BJ (cell line): Measurements from ENCODE around the gene CDCA4. TPM values are rescaled to one million over a fixed set of nuclear protein-coding genes. Genes with fewer than 3 reads are reported as not detected.

Experiments used
- CTCF ChIA-PET: fragments of 350-600 bp; formaldehyde crosslinking; extraction: SDS; loops from one replicate; lab custom pipeline; 2021; ENCODE audit warnings: antibody characterized with exemption, inconsistent platforms; lab: Yijun Ruan, JAX
- POLR2A ChIA-PET: fragments of 300-600 bp; sonication (Branson Sonifier 250); formaldehyde crosslinking; extraction: SDS; loops from one replicate; lab custom pipeline; 2021; ENCODE audit warnings: antibody characterized with exemption; lab: Charles Lee
- DNase-seq: peaks from one replicate; pipeline ENCODE4 v3.0.0-alpha.2; 2011; ENCODE audit warnings: low read depth
- H3K27me3 ChIP-seq: 2 replicates; pipeline ENCODE4 v1.6.0; 2011; ENCODE audit warnings: low read length; ENCODE audit not compliant: control insufficient read depth, insufficient read depth
- H3K36me3 ChIP-seq: 2 replicates; pipeline ENCODE4 v1.5.1; 2011; ENCODE audit warnings: low read length; ENCODE audit not compliant: control insufficient read depth, insufficient read depth
- H3K4me3 ChIP-seq: 2 replicates; pipeline ENCODE4 v1.5.1; 2011; ENCODE audit warnings: low read depth, mild to moderate bottlenecking, control low read depth, low read length
- polyA plus RNA-seq: library from polyadenylated mRNA; depleted of rRNA; stranded (reverse); fragments of >200 nt; gene quantifications from 2 replicates; pipeline ENCODE4 v1.2.3, GENCODE V29; 2011
- TF ChIP-seq, protein P1 (sequence below): IDR thresholded peaks from 2 replicates; pipeline ENCODE4 v1.5.1; 2011; ENCODE audit warnings: low read depth, mild to moderate bottlenecking, control low read depth, inconsistent platforms, low read length, moderate library complexity; ENCODE audit not compliant: insufficient read depth

The CDCA4 gene
- polyA plus RNA-seq, 1 experiment: 16.6 TPM

DNA sequence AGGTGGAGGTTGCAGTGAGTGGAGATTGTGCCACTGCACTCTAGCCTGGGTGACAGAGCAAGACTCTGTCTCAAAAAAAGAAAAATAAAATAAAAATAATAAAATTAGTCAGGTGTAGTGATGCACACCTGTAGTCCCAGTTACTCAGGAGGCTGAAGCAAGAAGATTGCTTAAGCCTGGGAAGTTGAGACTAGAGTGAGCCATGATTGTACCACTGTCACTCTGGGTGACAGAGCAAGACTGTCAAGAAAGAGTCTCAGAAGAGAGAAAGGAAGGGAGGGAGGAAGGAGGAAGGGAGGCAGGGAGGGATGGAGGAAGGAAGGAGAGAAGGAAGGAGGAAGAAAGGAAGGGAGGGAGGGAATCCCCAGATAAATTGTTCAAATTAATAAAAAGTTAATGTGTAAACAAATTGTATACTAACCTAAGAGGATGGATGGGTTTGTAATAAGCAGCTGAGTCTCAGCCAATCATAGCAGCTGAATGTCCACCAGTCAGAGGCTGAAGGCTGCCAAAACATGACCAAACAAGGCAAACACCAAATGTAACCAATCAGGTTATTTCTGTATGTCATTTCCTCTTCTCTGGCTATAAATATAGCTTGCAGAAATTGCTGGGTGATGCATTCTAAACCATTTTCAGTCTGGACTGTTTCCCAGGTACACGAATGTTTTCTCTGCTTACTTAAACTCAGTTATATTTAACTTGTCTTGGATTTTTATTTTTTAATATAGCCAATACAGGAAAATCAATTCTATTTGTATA lies 6.1 kb upstream of the CDCA4 start:
- CTCF ChIA-PET: interaction anchor here (1.0 to 2.5 kb wide), 3 partner anchors 19 to 200 kb away, joined by 4 to 9 read pairs (median 6); no protein-coding TSS in a partner anchor
- TF ChIP-seq, protein P1, sequence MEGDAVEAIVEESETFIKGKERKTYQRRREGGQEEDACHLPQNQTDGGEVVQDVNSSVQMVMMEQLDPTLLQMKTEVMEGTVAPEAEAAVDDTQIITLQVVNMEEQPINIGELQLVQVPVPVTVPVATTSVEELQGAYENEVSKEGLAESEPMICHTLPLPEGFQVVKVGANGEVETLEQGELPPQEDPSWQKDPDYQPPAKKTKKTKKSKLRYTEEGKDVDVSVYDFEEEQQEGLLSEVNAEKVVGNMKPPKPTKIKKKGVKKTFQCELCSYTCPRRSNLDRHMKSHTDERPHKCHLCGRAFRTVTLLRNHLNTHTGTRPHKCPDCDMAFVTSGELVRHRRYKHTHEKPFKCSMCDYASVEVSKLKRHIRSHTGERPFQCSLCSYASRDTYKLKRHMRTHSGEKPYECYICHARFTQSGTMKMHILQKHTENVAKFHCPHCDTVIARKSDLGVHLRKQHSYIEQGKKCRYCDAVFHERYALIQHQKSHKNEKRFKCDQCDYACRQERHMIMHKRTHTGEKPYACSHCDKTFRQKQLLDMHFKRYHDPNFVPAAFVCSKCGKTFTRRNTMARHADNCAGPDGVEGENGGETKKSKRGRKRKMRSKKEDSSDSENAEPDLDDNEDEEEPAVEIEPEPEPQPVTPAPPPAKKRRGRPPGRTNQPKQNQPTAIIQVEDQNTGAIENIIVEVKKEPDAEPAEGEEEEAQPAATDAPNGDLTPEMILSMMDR: no peak
- H3K4me3 ChIP-seq: no peak overlapping the region
- no peaks in the 10 kb centered on the region for H3K36me3 ChIP-seq
- no peaks in the 10 kb centered on the region for H3K27me3 ChIP-seq
- POLR2A ChIA-PET: no interaction called here
- no peak for DNase-seq

DNA sequence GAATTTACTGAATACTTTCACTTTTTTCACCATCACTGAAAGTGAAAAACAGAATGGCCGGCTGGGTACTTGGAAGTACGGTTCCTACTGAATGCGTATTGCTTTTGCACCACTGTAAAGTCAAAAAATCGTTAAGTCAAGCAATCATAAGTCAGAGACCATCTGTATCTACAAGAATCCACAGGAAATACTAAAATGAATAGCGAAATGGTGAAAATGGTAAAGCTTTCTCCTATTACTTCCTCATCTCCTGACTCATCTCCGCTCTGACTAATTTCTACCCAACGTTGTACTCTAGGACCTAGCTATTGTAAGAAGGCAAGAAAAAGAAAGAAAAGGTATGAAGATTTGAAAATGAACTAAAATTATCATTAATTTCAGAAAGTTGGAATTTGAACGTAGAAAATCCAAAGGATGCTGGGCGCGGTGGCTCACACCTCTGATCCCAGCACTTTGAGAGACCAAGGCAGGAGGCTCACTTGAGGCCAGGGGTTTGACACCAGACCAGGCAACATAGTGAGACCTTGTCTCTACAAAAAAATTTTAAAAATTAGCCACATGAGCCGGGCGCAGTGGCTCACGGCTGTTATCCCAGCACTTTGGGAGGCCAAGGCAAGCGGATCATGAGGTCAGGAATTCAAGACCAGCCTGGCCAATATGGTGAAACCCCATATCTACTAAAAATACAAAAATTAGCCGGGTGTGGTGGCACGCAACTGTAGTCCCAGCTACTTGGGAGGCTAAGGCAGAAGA lies 5.3 kb upstream of the CDCA4 start:
- ChIA-PET POLR2A (no interaction called here), CTCF (interaction anchor here (1.6 kb wide), 1 partner anchor 19 kb away, joined by 3 read pairs; no protein-coding TSS in a partner anchor)
- Histone ChIP-seq H3K36me3 (no peaks in the 10 kb centered on the region), H3K27me3 (no peaks in the 10 kb centered on the region), H3K4me3 (no peak overlapping the region)
- TF ChIP-seq, protein P1: no peak
- DNase-seq: no peak

GRCh38 chr14:105025429-105025828 lies 4.5 kb upstream of the CDCA4 start:
- ChIA-PET POLR2A (no interaction called here), CTCF (interaction anchor here (1.0 to 1.6 kb wide), 2 partner anchors 20 to 47 kb away, joined by 3 read pairs; no protein-coding TSS in a partner anchor)
- TF ChIP-seq, protein P1: no peak
- no peak overlapping the region for H3K4me3 ChIP-seq
- no peak for DNase-seq
- no peaks in the 10 kb centered on the region for H3K36me3 ChIP-seq
- no peaks in the 10 kb centered on the region for H3K27me3 ChIP-seq

DNA sequence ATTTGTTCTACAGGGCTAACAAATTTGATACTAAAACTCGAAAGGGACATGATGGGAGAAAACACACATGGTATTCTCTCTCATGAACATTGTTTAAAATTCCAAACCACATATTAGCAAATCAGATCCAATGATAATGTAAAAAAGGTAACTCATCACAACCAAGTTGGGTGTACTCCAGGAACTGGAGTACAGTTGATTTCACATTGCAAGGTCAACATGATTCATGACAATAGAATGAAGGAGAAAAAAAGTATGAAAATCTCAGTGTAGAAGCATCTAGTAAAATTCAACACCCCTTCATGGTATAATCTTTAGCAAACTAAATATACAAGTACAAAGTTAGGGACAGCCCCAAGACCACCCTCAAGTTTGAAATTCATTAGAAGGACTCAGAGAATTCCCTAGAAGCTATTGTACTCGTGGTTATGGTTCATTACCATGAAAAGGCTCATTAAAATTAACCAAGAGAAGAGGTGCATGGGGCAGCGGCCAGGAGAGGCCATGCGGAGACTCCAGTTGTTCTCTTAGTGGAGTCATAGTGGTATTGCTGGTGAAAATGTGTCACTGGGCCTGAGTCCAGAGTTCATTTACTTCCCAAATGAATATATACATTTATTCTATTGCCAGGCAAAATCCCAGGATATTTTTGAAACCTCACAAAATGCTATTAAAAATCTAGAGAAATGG lies 3.1 kb upstream of the CDCA4 start:
- Histone ChIP-seq H3K36me3 (no peaks in the 10 kb centered on the region), H3K4me3 (no peak overlapping the region), H3K27me3 (no peaks in the 10 kb centered on the region)
- POLR2A ChIA-PET: no interaction called here
- CTCF ChIA-PET: interaction anchor here (1.8 kb wide), 1 partner anchor 22 kb away, joined by 3 read pairs; no protein-coding TSS in a partner anchor
- TF ChIP-seq, protein P1: no peak
- no peak for DNase-seq
